ENCODE measurements around the gene GART. TPM values are rescaled to one million over a fixed set of nuclear protein-coding genes. Genes with fewer than 3 reads are reported as not detected.
"Not testable (repeated sequence)": the region's sequence is repeated elsewhere in the genome, so short reads cannot be mapped to it uniquely, and the experiment has no call there.

The GART gene
- total RNA-seq, 1 experiment from 2014 or later: 163 TPM

DNA sequence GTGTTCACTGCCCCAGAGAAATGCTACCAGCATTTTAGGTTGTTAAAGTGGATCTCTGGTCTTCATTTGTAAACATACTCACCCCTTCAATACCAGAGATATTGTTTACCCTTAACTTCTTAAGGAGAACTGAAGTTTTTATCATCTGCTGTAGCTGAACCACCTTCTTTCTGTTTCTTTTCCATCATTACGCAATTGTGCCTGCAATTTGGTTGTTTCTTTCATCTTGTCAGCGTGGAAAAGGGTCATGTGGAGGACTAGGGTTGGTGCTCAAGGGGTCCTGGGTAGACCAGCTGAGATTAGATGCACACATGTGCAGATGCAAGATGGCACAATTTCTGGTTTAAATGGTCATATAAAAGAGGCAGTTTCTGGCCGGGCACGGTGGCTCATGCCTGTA lies 23.0 kb downstream of the GART start:
- no peak for DNase-seq (ENCODE audit: low spot score)

DNA sequence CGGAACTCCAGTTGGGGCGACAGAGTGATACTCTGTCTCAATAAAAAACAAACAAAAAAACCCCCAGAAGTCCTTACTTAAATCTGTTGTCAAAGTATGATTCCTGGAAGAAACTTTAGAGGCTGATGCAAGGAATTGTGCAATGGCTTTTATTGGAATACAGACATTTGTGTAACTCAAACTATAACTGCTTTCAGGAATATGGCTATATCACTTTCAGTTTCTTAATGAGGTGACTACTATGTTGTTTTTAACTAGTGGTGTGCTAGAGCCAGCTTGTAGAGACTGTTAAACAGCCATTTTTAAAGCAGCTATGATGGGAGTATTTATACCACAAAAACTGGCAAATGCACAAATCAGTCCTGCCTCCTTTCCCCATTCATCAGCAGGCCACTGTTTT lies 27.7 kb downstream of the GART start:
- DNase-seq (ENCODE audit: low spot score): no peak

DNA sequence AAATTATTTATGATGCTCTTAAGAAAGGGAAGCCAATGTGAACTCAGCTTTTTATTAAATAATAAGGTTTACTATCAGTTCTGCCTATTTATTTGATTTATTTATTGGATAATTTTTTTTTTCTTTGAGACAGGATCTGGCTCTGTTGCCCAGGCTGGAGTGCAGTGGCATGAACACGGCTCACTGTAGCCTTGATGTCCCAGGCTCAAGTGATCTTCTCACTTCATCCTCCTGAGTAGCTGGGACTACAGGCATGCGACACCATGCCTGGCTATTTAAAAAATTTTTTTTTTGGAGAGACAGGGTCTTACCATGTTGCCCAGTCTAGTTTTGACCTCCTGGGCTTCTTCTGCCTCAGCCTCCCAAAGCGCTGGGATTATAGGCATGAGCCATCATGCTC lies 29.4 kb downstream of the GART start:
- DNase-seq (ENCODE audit: low spot score): no peak

DNA sequence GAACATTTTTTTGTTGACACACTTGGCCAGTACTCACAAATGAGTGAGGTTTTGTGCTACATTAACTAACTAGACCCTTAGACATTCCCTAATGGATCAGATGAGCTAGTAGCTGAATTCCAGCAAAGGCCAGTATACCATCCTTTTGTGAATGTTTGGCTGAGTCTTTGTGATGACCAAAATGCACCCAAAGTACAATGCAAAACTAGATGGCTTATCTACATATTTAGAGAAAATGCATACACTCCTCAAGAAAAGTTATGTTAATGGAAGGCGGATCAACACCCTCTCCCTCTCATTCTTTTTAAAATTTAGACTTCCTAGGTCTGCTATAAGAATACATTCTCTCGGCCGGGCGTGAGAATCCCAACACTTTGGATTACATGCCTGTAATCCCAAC lies 30.3 kb downstream of the GART start:
- no peak for DNase-seq (ENCODE audit: low spot score)

DNA sequence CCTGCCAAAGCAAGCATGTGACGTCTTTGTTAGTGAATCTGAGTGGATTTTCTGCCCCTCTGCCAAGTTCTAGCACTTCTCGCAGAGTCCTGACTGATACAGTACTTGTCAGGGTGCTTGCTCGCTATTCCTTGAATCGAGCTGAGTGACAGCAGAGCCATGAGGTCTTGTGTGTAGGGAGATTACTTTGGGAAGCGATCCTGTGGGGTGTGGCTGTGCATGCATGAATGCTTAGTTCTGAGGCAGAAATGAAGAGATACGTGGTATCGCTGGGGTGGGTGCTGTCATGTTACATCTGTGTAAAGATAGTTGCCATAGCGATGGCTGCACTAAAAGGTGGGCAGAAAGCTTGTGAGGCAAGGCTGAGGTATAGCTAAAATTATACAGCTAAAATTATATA lies 31.1 kb downstream of the GART start:
- DNase-seq (ENCODE audit: low spot score): no peak

DNA sequence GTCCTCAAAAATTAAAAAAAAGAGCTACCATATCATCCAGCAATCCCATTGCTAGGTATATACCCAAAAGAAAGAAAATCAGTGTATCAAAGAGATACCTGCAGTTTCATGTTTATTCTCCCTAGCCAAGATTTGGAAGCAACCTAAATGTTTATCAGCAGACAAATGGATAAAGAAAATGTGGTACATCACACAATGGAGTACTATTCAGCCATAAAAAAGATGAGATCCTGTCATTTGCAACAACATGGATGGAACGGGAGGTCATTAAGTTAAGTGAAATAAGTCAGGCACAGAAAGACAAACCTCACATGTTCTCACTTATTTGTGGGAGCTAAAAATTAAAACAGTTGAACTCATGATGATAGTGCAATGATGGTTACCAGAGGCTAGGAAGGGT lies 34.9 kb downstream of the GART start:
- not testable (repeated sequence) for DNase-seq (ENCODE audit: low spot score)

DNA sequence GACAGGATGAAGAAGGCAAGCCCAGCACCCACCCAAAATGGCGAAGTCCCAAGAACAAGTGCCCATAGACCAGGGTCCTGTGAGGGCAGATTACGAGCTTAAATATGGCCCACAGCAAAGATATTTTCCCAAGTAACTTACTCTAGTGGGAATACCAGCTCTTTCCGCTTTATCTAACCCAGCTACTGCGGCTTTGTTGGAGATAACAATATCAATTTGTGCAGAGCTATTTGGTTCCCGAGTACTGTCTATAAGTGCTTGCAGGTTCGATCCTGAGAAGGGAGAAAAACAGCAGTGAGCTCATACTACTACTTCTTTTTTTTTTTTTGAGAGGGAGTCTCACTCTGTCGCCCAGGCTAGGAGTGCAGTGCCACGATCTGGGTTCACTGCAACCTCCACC lies 36.1 kb downstream of the GART start:
- DNase-seq (ENCODE audit: low spot score): no peak

DNA sequence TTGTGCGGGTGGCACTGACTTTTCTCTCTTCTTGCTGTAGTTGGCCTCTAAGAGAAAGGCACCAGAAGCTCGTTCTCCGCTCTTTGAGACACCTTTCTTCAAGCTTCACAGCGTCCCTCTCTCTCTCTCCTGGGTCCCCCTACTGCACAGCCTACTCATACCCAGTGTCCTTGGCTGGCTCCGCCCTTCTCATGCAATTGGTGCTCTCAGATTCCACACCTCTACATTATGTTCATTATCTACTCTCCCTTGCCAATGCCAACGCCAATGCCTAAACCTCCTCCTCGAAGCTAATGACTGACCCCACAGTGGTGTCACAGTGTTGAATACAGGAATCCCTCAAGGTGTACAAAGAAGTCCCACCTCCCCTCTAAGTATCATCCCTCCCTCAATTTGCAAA lies 45.6 kb downstream of the GART start:
- DNase-seq (ENCODE audit: low spot score): no peak

DNA sequence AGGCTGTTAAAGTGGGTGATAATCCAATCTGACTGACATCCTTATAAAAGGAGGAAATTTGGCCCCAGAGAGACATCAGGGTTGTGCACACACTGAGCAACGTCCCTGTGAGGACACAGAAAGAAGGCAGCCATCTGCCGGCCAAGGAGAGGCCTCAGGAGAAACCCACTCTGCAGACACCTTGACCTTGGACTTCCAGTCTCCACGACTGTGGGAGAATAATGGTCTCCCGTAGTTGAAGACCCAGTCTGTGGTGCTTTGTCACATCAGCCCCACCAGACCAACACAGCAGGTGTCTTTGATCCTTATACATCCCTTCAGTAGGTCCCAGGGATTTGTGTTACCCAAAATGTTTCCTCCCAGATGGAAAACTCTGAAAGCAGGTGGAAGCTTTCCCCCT lies 46.2 kb downstream of the GART start:
- no peak for DNase-seq (ENCODE audit: low spot score)

DNA sequence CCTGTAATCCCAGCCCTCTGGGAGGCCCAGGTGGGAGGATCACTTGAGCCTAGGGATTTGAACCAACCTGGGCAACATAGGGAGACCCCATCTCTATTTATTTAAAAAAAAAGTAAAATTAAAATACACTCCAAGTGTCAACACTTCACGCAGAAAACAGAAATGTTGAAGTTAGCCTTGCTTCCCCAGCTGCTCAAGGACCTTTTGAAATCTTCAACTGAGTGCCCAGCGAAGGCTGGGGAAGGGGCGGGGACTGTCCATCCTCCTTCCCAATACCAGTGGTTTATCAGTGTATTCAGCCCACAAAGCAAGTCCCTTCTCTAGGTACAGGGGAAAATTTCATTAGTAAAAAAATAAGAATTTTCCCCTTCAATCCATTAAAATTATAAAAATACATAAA lies 48.2 kb downstream of the GART start:
- no peak for DNase-seq (ENCODE audit: low spot score)

DNA sequence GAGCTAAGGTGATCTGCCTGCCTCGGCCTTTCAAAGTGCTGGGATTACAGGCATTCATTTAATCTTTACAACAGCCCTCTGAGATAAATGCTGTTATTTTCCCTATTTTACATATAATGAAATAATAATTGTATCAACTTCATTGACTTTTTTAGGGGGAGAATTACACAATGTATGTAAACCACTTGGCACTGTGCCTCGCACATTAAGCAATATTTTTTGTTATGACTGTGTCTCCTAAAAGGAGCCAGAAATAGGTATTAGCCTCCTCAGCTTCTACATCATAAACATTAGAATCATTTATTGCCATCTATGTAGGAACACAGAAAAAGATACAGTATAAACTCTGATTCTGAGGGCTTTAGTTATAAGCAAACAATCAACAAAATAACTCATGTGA lies 49.3 kb downstream of the GART start:
- DNase-seq (ENCODE audit: low spot score): no peak

DNA sequence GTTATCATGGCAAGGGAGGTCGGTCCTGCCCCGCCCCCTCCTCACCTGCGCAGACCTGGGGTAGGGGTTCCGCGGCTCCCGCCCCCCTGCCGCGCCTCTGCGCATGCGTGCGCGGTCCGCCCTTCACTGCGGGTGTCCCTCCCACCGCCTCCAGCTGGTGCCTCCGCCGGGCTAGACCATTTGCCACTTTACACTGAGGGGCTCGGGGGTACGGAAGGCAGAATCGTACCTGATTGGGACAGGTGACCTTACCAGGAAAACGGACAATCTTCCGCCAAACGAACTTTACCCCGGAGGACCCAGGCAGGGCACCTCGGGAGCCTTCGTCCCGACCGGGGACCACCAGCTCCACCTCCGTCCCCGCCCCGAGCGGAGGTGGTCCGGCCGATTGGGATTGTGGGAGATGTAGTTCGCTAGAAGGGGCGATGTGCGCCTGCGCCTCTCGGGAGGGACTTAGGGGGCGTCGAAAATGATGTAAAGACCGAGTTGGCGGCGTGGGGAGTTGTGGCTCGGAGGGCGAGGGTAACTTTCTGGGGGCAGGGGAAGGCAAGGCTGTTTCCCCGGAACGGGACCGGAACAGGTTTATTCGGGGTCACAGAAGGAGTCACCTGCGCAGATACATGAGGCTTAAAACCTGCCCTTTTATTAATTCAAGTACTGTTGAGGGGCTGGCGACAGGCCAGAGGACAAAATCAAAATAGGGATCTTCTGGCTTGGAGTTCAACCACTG lies 50.4 kb downstream of the GART start, which contains the start of gene DNAJC28:
Gene DNAJC28, minus strand, starts transcription at position 344 of the 730 bp plus-strand sequence. CDS start 2,323 bp downstream, outside the sequence.
- peak; percentile 90 for DNase-seq (ENCODE audit: low spot score)

DNA sequence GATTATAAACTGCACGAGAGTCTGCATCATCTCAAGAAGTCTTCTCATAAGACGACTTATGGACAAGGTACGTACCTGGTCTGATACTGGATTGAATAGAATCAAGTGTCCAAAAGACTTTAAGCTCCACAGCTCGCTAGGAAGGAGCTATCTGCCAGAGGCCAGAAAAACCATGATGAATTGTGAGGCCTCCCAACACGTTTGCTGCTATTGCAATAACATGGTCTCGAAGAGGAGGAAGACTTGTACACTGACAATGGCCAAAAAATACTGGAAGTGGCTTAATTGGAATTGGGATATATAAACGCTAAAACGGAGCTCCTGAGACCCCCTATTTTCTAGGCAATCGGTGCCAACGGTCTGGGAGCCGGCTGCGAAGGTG lies 50.9 kb downstream of the GART start:
- no peak for DNase-seq (ENCODE audit: low spot score)

DNA sequence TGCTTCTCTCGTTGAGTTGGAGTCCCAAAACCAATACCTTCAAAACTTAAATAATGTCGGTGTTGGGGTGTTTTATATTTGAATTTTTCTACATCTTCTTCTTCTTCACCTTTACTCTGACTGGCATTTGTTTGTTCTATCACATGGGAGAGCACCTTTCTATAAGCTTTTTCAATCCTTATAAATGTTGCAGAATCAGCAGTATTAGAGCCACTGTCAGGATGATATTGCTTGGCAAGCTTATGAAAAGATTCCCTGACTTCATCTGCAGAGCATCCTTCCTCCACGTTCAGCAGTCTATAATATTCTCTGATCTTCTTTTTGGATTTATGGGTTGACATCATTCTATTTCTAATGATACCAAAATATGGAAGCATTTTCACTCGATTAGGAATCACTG lies 53.0 kb downstream of the GART start:
- no peak for DNase-seq (ENCODE audit: low spot score)

DNA sequence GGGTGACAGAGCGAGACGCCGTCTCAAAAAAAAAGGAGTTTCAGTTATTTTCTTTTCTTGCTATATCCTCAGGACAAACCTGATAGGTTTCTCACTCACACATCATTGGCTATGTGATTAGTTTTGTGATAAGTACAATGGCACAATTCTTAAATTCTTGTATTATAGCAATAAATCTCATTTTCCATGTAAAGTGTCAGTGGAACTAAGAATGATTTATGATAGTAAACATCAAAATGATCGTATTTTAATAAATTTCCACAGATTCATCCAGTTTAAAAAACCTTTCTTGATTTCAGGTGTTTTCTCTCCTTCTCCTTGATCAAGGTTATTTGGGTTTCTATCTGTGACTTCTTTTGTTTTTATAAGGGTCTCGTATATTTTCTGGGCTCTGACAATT lies 53.9 kb downstream of the GART start:
- no peak for DNase-seq (ENCODE audit: low spot score)

DNA sequence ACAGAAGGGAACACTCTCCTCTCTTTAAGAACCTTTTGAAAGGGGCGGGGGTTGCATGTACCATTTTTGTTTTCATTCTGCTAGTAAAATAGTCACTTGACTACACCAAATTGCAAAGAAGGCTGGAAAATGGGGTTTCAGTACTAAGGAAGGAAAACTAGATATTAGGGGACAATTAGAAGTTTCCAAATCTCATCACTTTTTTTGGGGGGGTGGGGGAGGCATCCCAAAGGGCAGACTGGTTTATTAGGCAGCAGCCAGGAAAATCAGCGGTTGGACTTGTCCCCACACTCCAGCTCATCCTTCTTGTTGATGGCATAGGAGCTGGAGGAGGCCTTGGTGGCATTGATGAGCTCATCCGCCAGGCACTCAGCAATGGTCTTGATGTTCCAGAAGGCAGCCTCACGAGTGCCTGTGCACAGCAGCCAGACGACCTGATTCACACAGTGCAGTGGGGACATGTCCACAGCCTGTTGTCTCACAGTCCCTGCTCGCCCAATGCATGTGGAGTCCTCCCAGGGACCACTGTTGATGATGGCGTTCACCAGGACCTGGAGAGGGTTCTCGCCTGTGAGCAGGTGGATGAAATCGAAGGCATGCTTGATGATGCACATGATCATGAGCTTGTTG lies 60.5 kb downstream of the GART start:
- no peak for DNase-seq (ENCODE audit: low spot score)

DNA sequence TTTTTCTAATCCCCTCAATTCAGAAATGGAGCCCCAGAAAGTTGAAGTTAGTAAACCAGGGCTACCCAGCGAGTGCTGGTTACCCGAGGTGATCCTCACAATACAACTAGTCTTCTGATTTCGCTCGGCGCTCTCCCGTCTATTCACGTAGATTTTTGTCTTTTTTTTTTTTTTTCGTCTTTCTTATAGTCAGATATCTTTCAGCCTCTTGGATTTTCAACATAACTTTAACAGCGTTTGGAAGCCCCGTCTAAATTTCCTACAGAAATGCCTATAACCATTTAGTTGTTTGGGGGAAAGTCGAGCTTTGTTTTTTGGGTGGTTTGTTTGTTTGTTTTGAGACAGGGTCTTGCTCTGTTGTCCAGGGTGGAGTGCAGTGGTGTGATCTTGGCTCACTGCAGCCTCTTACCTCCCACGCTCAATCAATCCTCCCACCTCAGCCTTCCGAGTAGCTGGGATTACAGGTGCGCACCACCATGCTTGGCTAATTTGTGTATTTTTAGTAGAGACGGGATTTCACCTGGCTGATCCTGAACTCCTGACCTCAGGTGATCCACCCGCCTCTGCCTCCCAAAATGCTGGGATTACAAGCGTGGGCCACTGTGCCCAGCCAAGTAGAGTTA lies 61.3 kb downstream of the GART start:
- no peak for DNase-seq (ENCODE audit: low spot score)

DNA sequence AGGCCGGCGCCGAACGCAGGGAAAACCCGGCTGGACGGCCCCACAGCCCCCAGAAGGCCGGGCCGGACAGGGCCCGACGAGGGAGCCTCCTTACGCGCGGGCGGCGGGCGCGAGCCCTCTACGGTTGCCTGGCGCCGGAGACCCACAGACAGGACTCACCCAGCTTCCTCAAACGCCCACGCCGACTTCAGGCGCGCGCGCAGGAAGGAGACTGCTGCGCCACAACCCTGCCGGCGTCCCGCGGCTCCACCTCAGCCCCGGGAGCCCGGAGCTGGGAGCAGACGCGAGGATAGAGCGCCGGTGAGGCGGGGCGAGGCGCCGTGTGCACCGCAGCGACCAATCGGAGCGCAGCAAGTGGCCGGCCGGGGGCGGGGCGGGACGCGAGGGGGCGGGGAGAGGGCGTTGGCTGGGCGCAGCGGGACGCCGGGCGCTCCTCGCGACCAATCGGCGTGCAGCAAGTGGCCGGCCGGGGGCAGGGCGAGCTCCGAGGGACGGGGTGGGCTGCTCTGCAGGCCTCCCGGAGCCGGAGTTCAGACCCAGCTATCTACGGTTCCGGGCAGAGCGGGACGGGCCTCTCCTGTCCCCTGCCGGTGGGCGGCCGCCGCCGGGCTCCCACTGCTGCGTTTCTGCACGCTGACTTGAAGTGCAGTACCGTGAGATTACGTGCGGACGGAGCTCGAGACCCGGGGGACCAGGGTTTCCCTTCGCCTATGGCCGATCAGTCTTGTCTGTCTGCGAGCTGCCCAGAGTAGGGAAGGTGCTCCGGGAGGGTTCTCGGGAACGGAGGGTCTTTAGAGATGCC lies 62.0 kb downstream of the GART start, which contains the start of gene TMEM50B:
Gene TMEM50B, minus strand, starts transcription at position 296 of the 802 bp plus-strand sequence. CDS start 11,089 bp downstream, outside the sequence.
- peak; percentile 90 for DNase-seq (ENCODE audit: low spot score)

DNA sequence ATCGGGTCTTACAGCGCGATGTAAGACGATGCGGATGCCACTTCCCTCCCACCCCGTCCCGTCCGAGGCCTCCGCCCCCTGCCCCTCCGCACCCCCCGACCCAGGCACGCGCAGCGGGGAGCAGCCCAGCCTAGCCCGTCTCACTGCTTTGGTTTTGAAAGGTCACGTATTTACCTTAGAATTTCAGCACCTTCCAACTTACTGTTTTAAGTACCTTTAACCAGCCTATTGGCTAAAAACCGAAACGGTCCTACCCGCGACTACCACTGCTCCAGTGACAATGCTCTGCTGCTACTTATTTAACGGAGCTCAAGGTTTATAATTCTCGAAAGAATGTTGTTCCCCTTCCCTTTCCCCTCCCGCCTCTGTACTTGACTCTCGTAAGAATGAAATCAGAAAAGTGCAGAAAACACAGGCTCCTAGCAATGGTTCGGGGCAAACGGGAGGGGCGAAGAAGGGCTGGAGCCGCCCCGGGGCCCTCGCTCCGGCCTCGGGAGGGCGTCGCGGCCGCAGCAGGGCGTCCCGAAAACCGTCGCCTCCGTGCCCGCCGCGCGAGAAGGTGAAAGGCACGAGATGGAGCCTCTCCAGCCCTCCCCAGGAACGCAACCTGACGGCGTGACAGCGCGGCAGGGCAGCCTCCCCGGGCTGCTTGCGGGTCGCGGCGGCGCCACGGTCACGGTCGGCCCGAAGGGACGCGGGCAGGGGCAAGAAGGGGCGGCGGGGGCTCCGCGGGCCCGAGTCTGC lies 62.8 kb downstream of the GART start:
- no peak for DNase-seq (ENCODE audit: low spot score)

DNA sequence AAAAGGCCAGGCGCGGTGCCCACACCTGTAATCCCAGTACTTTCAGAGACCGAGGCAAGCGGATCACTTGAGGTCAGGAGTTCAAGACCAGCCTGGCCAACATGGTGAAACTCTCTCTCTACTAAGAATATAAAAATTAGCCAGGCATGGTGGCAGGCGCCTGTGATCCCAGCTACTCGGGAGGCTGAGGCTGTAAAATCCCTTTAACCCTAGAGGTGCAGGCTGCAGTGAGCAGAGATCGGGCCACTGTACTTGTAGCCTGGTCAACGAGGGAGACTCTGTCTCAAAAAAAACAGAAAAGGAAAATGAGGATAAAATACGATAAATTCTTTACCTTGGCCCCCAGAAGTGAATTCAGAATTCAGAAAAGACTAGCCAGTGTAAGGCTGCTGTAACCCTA lies 63.7 kb downstream of the GART start:
- no peak for DNase-seq (ENCODE audit: low spot score)

DNA sequence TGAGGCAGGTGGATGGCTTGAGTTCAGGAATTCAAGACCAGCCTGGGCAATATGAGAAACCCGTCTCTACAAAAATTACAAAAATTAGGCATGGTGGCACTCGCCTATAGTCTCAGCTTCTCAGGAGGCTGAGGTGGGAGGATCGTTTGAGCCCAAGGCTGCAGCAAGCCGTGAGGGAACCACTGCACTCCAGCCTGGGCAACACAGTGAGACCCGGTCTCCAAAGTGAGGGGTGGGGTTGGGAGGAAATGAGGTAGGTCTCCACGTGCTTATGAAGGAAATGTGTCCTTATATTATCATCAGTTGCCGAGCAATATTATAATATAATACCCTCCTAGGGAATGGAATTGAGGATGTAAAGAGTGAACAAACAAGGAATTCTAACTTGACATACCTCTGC lies 64.9 kb downstream of the GART start:
- no peak for DNase-seq (ENCODE audit: low spot score)

DNA sequence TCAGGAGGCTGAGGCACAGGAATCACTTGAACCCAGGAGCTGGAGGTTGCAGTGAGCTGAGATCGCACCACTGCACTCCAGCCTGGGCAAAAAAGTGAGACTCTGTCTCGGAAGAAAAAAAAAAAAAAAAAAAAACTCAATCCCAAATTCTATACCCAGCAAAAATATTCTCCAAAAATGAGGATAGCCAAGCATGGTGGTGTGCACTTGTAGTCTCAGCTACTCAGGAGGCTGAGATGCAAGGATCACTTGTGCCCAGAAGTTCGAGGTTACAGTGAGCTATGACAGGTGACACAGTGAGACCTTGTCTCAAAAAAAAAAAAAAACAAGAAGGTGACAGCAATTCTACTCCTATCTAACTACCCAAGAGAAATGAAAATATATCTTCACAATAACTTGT lies 68.6 kb downstream of the GART start:
- no peak for DNase-seq (ENCODE audit: low spot score)
